HG02678 (cell line): ENCODE measurements around the gene MMP17.
A peak's percentile ranks its signal among the peaks of the same experiment; 100 is the strongest.

Source experiments
- ATAC-seq: cut with Tn5 transposase; IDR thresholded peaks from one replicate; pipeline ENCODE4 v1.9.1; 2021; ENCODE audit warnings: mild to moderate bottlenecking, moderate library complexity; ENCODE audit not compliant: unreplicated experiment

Gene MMP17

GRCh38 chr12:131892711-131893604 lies 64.8 kb downstream of the MMP17 start:
- ATAC-seq: no peak

DNA sequence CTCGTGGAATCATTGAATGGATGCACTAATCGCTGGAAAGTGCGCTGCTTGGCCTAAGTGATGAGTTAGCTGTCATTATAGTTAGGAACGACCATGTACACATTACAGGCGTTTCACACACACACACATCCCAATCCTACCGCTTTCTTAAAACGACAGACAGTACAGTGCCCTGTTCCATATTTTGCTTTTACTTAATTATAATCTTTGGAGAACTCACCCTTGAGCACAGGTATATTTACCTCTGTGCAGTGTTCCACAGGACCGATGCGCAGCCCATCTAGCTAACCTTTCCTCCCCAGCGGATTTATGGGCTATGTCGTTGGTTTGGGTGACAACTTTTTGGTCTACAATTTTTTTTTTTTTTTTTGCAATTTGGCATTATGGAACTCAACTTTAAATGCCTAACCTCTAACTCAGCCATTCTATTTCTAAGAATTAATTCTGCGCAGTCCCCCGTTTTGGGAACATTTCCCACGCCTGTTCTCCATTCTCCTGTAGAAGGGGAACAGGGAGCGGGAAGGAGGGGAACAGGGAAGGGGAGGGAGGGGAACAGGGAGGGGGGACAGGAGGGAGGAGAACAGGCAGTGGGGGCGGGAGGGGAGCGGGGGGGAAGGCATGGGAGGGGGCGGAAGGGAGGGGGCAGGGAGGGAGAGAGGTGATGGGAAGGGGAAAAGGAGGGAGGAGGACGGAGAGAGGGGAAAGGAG lies 65.6 kb downstream of the MMP17 start:
- ATAC-seq: no peak

GRCh38 chr12:131894313-131894860 lies 66.2 kb downstream of the MMP17 start, which contains the start of gene ULK1:
Gene ULK1 (plus strand): TSS chr12:131894622. CDS start chr12:131895002, 380 bp downstream.
- peak; percentile 81 for ATAC-seq

- ATAC-seq: peak; percentile 2
These were observed 66.9 kb downstream of the MMP17 start for GRCh38 chr12:131894981-131895639.

DNA sequence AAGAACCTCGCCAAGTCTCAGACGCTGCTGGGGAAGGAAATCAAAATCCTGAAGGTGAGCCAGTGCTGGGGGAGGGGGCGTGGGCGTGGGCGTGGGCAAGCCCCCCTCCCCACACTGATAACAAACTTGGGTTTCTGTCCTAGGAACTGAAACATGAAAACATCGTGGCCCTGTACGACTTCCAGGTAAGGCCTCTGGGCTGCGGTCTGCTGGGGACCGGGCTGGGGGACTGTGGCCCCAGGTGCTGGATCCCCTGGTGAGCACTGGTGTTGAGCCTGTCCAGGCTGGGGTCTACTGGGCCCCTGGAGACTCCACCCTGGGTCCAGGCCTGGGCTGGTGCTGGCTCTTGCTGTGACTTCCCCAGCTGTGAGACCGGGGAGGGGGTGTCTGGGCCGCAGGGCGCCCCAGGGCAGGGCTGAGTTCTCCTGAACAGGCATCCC lies 67.5 kb downstream of the MMP17 start:
- ATAC-seq: peak; percentile 1

DNA sequence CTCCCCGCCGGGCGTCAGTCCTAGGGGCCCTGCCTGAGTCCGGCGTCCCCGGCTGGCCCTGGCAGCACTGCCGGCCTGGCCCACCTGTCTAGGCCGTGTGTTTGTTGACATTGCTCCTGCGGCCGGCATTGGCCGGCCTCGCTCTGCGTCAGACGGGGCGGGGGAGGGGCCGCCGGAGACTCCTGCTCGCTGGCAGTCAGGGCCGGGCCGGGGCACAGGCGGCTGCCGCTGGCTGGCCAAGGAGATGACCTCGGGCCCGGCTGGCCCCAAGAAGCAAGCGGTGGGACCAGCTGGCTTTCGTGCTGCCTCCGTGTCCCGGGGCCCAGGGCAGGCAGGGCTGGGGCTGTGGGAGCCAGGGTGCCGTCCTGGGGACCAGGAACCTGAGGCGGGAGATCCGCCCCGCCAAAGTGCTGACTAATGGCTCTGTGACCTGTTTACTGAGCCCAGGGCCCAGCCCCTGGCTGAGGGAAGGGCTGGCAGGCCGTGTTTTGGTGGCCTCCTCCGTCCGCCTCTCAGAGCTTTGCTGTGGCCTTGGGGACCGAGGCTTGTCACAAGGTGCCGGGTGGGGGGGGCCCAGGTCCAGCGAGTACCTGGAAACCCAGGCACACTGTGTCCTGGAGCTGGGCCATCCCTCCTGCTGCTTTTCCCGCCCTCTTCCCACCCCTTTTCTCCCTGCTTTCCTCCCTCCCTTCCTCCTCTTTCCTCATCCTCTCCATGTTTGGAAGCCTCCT lies 68.1 kb downstream of the MMP17 start:
- peak; percentile 63 for ATAC-seq

GRCh38 chr12:131896811-131897270 lies 68.6 kb downstream of the MMP17 start:
- ATAC-seq: no peak

- no peak for ATAC-seq
These were observed 69.1 kb downstream of the MMP17 start for GRCh38 chr12:131897276-131897675.

DNA sequence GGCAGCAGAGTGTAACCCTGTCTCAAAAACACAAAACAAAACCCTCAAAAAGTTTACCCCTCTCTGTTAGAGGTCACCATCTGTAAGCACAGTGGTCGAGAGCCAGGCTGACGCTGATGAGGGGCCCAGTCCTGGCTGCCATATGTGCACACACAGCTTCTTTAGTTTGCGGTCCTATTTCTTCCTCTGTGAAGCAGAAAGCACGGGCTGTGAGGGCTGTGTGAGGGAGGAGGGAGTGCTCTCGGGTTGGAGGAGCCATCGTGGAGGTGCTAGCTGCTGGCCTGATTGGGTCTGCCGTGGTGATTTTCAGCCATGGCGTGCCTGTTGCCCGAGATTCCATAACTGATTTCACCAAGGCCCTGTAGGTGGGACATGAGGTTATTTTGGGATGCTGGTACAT lies 69.7 kb downstream of the MMP17 start:
- ATAC-seq: no peak

DNA sequence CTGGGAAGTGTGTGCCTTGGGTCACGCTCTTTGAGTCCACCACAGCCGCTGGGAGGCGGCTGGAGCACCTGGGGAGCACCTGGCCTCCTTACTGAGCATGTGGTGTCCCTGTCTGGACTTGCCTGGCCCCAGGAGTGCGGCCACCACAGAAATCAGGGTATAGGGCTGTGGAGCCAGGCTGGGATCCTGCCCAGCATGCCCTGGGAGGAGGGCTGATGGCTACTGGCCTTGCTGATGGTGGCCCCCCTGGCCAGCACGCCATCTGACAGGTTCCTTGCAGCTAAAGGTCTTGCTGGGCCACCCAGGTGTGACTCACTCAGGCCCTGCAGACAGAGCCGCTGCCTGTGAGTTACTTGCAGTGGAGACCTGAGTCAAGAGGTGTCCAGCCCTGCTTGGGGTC lies 72.2 kb downstream of the MMP17 start:
- ATAC-seq: no peak
